ENCODE results near the gene MSANTD3. TPM values are rescaled to one million over a fixed set of nuclear protein-coding genes. Genes with fewer than 3 reads are reported as not detected.

The MSANTD3 gene
- total RNA-seq, 1 experiment from 2014 or later, result 35.7 TPM

- no peak overlapping the region for H3K27ac ChIP-seq (ENCODE audit: insufficient read length, low read depth, low read length)
These were observed 32.1 kb upstream of the MSANTD3 start for GRCh38 chr9:100394816-100395215.

More at GRCh38 chr9:100394816-100395215, 32.1 kb upstream of the MSANTD3 start:
- Mint-ChIP-seq H3K36me3 (ENCODE audit: insufficient read depth in 1 of 3, low read depth in 3 of 3) (peaks cover 12 to 26% (median 21%) of the 10 kb centered on the region in 3 experiments), H3K27me3 (ENCODE audit: low read depth) (no peaks in the 10 kb centered on the region), H3K9me3 (peaks cover 18 to 22% of the 10 kb centered on the region in 2 experiments), H3K4me3 (no peak overlapping the region), H3K27ac (no peak overlapping the region), H3K4me1 (peaks cover 5 to 7% of the 10 kb centered on the region in 2 experiments; a peak in 3 of 4 replicates)
- Histone ChIP-seq H3K9me3 (ENCODE audit: control insufficient read depth, low read depth, low read length) (no peaks in the 10 kb centered on the region), H3K4ac (ENCODE audit: low read depth, low read length) (no peak overlapping the region), H3K23me2 (ENCODE audit: insufficient read length, low read depth, low read length, poor library complexity, severe bottlenecking) (no peaks in the 10 kb centered on the region), H3K4me1 (ENCODE audit: insufficient read depth, low read length) (no peaks in the 10 kb centered on the region), H3K14ac (ENCODE audit: insufficient read depth, low read length) (no peak overlapping the region), H3K56ac (ENCODE audit: insufficient read length, low read depth, low read length) (no peak overlapping the region), H2BK15ac (ENCODE audit: low read depth, low read length) (no peak overlapping the region), H4K8ac (replicated peaks; ENCODE audit: insufficient read length, low read depth, low read length) (no peak overlapping the region), H3K4me2 (ENCODE audit: insufficient read depth, insufficient read length, low read length) (no peak overlapping the region), H4K5ac (ENCODE audit: insufficient read length, low read depth, low read length) (no peak overlapping the region), H2AFZ (ENCODE audit: low read length) (no peak overlapping the region), H3K23ac (ENCODE audit: insufficient read length, low read depth, low read length) (no peak overlapping the region), H3K9ac (ENCODE audit: extremely low read depth, insufficient read length, low read length) (no peak overlapping the region), H2BK120ac (ENCODE audit: low read depth, low read length, poor library complexity, severe bottlenecking) (no peak overlapping the region), H3K27me3 (ENCODE audit: insufficient read depth, low read length) (no peaks in the 10 kb centered on the region), H2BK5ac (ENCODE audit: insufficient read length, low read length) (no peak overlapping the region), H3K79me2 (ENCODE audit: insufficient read depth, low read length) (no peaks in the 10 kb centered on the region), H4K91ac (ENCODE audit: insufficient read length, low read depth, low read length) (no peak overlapping the region), H3K18ac (ENCODE audit: insufficient read length, low read depth, low read length) (no peak overlapping the region), H3K79me1 (ENCODE audit: insufficient read depth, low read depth, low read length, poor library complexity, severe bottlenecking) (no peaks in the 10 kb centered on the region), H3T11ph (ENCODE audit: low read length) (no peak overlapping the region), H2BK20ac (ENCODE audit: low read depth, low read length, poor library complexity, severe bottlenecking) (no peak overlapping the region), H4K20me1 (ENCODE audit: control insufficient read depth, insufficient read depth, insufficient read length) (no peaks in the 10 kb centered on the region), H2BK12ac (ENCODE audit: insufficient read length, low read depth, low read length) (no peak overlapping the region), H2AK5ac (ENCODE audit: insufficient read length, low read length) (no peak overlapping the region)
- TF ChIP-seq CTCF (conservative IDR thresholded peaks at IDR 0.05), result no peak
- DNase-seq, result no peak
- WGBS (ENCODE audit: extremely low coverage, insufficient read length, low lambda C conversion rate), result no CpG with 5 or more reads among the region's 2 CpGs
